PFSK-1 (cell line): ENCODE measurements around the gene SLC1A2.

Experiments
- FOXP2 ChIP-seq: optimal IDR thresholded peaks from 2 replicates; pipeline ENCODE3; 2011; ENCODE audit warnings: borderline replicate concordance, control low read depth, inconsistent platforms; ENCODE audit not compliant: insufficient read depth; ENCODE audit errors: extremely low read length, extremely low read depth
- POLR2AphosphoS5 ChIP-seq: IDR thresholded peaks from 2 replicates; pipeline ENCODE4 v1.6.1; 2012; ENCODE audit warnings: low read depth, mild to moderate bottlenecking, control low read depth, low read length, moderate library complexity
- REST ChIP-seq, 2 experiments: IDR thresholded peaks; 2 replicates each; pipeline versions ENCODE4 v1.6.1 to v1.8.0; 2011 to 2012; ENCODE audit warnings: low read depth in 2 of 2, low read length in 2 of 2, control low read depth in 1 of 2, inconsistent platforms in 1 of 2, mild to moderate bottlenecking in 1 of 2, moderate library complexity in 1 of 2; ENCODE audit not compliant: insufficient read depth in 1 of 2
- SIN3A ChIP-seq: IDR thresholded peaks from 2 replicates; pipeline ENCODE4 v1.6.1; 2012; ENCODE audit warnings: mild to moderate bottlenecking, low read length, moderate library complexity, borderline replicate concordance; ENCODE audit not compliant: insufficient read depth
- TAF1 ChIP-seq: IDR thresholded peaks from 2 replicates; pipeline ENCODE4 v1.6.1; 2012; ENCODE audit warnings: low read length, control low read depth, borderline replicate concordance; ENCODE audit not compliant: insufficient read depth

- TF ChIP-seq REST (IDR thresholded peaks at IDR 0.05; ENCODE audit: insufficient read depth in 1 of 2, low read depth in 2 of 2, low read length in 2 of 2) (no peak), SIN3A (no peak), POLR2AphosphoS5 (no peak), TAF1 (no peak), FOXP2 (no peak)
Measured at GRCh38 chr11:35425603-35426212, 6.3 kb upstream of the SLC1A2 start.
